Panc1 (cell line): ENCODE data around the gene CEP85L. TPM values are rescaled to one million over a fixed set of nuclear protein-coding genes. Genes with fewer than 3 reads are reported as not detected.

Experiments
- ATAC-seq: fragments of 200-7000 bp; cut with Tn5 transposase; 2 replicates; pipeline ENCODE4 v1.9.1; 2020; ENCODE audit warnings: mild to moderate bottlenecking, moderate library complexity
- BruUV-seq: library from RNA; stranded (reverse); fragments of 400-500 nt; replicated peaks from 2 replicates; lab custom pipeline; 2021; lab: Mats Ljungman, UMichigan
- CTCF ChIA-PET: fragments of 300-600 bp; sonication (Branson Sonifier 250); formaldehyde crosslinking; loops from one replicate; lab custom pipeline; 2022; ENCODE audit warnings: antibody characterized with exemption; lab: Charles Lee
- POLR2A ChIA-PET: fragments of 300-600 bp; sonication (Branson Sonifier 250); formaldehyde crosslinking; loops from one replicate; lab custom pipeline; 2022; ENCODE audit warnings: antibody characterized with exemption; lab: Charles Lee
- DNase-seq: peaks from one replicate; pipeline ENCODE4 v3.0.0-alpha.2; 2010; ENCODE audit warnings: low read depth, low spot score
- H3K27ac ChIP-seq: 2 replicates; pipeline ENCODE4 v1.5.1; 2011; ENCODE audit warnings: mild to moderate bottlenecking, low read length, inconsistent platforms
- H3K27me3 ChIP-seq: fragments of 200-500 bp; sonication (Bioruptor generic); 2 replicates; pipeline ENCODE4 v1.6.0; 2014; ENCODE audit warnings: low read length, inconsistent platforms; ENCODE audit not compliant: control insufficient read depth, insufficient read depth
- H3K36me3 ChIP-seq: fragments of 200-500 bp; sonication (Bioruptor generic); 2 replicates; pipeline ENCODE4 v1.5.1; 2014; ENCODE audit warnings: inconsistent platforms, mild to moderate bottlenecking, low read length, moderate library complexity; ENCODE audit not compliant: control insufficient read depth, insufficient read depth
- H3K4me1 ChIP-seq: 2 replicates; pipeline ENCODE4 v1.5.1; 2011; ENCODE audit warnings: inconsistent platforms, mild to moderate bottlenecking, low read length, moderate library complexity; ENCODE audit not compliant: control insufficient read depth, insufficient read depth
- H3K4me3 ChIP-seq, 2 experiments: 2 replicates each; pipeline ENCODE4 v1.5.1; 2011 to 2012; ENCODE audit warnings: low read depth in 2 of 2, low read length in 2 of 2, mild to moderate bottlenecking in 2 of 2, inconsistent platforms in 1 of 2, moderate library complexity in 1 of 2
- H3K9me3 ChIP-seq: fragments of 200-500 bp; sonication (Bioruptor generic); 2 replicates; pipeline ENCODE4 v1.5.1; 2014; ENCODE audit warnings: low read depth, mild to moderate bottlenecking, inconsistent platforms, low read length, moderate library complexity; ENCODE audit not compliant: control insufficient read depth, insufficient read depth
- POLR2AphosphoS5 ChIP-seq: IDR thresholded peaks from 2 replicates; pipeline ENCODE4 v1.6.1; 2012; ENCODE audit warnings: mild to moderate bottlenecking, low read depth, low read length, moderate library complexity
- SIN3A ChIP-seq: IDR thresholded peaks from 2 replicates; pipeline ENCODE4 v1.6.1; 2012; ENCODE audit warnings: low read depth, mild to moderate bottlenecking, low read length, moderate library complexity, borderline replicate concordance; ENCODE audit not compliant: insufficient read depth
- TCF7L2 ChIP-seq: IDR thresholded peaks from 2 replicates; pipeline ENCODE4 v1.6.1; 2011; ENCODE audit warnings: mild to moderate bottlenecking, low read depth, low read length, inconsistent platforms
- in situ Hi-C: cut with HindIII; loops from 2 replicates; pipeline ENCODE4 v1.10.0; 2016; ENCODE audit warnings: low sequenced_read_pairs, low pct_unique_long_range_greater_than_20kb
- intact Hi-C: fragments of 100-400 bp; cut with micrococcal nuclease; formaldehyde crosslinking; loops from one replicate; pipeline ENCODE4 v1.10.0; 2022; ENCODE audit not compliant: unreplicated experiment
- total RNA-seq: library from RNA; stranded (reverse); gene quantifications from one replicate; pipeline ENCODE4 v1.2.1, GENCODE V29; 2021; ENCODE audit not compliant: unreplicated experiment
- TF ChIP-seq, protein P1 (sequence below), 2 experiments: IDR thresholded peaks; 2 replicates each; pipeline ENCODE4 v1.6.1; 2011 to 2012; ENCODE audit warnings: low read depth in 2 of 2, control low read depth in 1 of 2, low read length in 1 of 2, mild to moderate bottlenecking in 1 of 2, moderate library complexity in 1 of 2; ENCODE audit not compliant: insufficient read depth in 1 of 2
- TF ChIP-seq, protein P2 (sequence below): fragments of 450-650 bp; IDR thresholded peaks from 2 replicates; pipeline ENCODE4 v1.5.1; 2017; ENCODE audit warnings: mild to moderate bottlenecking

CEP85L gene
- total RNA-seq, 1 experiment from 2014 or later = 6.7 TPM

DNA sequence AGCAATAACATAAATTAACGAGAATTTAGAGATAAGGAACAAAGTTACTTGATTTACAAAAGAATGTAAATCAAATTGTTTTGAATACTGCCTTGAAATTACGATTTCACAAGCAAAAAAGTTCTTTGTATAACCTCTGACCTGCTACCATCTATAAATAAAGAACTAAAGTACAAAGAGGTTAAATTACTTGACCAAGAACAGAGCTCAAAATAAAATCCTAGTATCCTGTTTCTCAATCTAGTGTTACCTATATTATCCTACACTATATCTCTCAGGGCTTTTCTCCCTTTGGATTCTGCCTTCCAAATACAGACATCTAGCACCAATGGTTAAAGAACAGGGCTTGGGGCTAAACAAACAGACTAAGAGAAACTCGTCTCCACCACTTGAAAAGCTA, 59.5 kb downstream of the CEP85L start:
- Histone ChIP-seq H3K27me3 (no peaks in the 10 kb centered on the region), H3K27ac (no peak overlapping the region), H3K9me3 (no peaks in the 10 kb centered on the region), H3K4me1 (no peaks in the 10 kb centered on the region; the same call in 1 of the 2 replicates), H3K4me3 (no peak overlapping the region), H3K36me3 (no peaks in the 10 kb centered on the region)
- BruUV-seq = no TSS peak
- no peak for ATAC-seq
- ChIA-PET POLR2A (no interaction called here), CTCF (no interaction called here)
- intact Hi-C loops = no loop called here
- in situ Hi-C loops = no loop called here
- no peak for DNase-seq
- no peak for TF ChIP-seq POLR2AphosphoS5
- TF ChIP-seq SIN3A = no peak
- TF ChIP-seq, protein P1, sequence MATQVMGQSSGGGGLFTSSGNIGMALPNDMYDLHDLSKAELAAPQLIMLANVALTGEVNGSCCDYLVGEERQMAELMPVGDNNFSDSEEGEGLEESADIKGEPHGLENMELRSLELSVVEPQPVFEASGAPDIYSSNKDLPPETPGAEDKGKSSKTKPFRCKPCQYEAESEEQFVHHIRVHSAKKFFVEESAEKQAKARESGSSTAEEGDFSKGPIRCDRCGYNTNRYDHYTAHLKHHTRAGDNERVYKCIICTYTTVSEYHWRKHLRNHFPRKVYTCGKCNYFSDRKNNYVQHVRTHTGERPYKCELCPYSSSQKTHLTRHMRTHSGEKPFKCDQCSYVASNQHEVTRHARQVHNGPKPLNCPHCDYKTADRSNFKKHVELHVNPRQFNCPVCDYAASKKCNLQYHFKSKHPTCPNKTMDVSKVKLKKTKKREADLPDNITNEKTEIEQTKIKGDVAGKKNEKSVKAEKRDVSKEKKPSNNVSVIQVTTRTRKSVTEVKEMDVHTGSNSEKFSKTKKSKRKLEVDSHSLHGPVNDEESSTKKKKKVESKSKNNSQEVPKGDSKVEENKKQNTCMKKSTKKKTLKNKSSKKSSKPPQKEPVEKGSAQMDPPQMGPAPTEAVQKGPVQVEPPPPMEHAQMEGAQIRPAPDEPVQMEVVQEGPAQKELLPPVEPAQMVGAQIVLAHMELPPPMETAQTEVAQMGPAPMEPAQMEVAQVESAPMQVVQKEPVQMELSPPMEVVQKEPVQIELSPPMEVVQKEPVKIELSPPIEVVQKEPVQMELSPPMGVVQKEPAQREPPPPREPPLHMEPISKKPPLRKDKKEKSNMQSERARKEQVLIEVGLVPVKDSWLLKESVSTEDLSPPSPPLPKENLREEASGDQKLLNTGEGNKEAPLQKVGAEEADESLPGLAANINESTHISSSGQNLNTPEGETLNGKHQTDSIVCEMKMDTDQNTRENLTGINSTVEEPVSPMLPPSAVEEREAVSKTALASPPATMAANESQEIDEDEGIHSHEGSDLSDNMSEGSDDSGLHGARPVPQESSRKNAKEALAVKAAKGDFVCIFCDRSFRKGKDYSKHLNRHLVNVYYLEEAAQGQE (IDR thresholded peaks at IDR 0.05; ENCODE audit: insufficient read depth in 1 of 2, low read depth in 2 of 2, low read length in 1 of 2) = no peak
- TF ChIP-seq TCF7L2 = no peak
- TF ChIP-seq, protein P2, sequence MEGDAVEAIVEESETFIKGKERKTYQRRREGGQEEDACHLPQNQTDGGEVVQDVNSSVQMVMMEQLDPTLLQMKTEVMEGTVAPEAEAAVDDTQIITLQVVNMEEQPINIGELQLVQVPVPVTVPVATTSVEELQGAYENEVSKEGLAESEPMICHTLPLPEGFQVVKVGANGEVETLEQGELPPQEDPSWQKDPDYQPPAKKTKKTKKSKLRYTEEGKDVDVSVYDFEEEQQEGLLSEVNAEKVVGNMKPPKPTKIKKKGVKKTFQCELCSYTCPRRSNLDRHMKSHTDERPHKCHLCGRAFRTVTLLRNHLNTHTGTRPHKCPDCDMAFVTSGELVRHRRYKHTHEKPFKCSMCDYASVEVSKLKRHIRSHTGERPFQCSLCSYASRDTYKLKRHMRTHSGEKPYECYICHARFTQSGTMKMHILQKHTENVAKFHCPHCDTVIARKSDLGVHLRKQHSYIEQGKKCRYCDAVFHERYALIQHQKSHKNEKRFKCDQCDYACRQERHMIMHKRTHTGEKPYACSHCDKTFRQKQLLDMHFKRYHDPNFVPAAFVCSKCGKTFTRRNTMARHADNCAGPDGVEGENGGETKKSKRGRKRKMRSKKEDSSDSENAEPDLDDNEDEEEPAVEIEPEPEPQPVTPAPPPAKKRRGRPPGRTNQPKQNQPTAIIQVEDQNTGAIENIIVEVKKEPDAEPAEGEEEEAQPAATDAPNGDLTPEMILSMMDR = no peak

- intact Hi-C loops = no loop called here
These were observed 61.6 kb downstream of the CEP85L start for GRCh38 chr6:118589649-118590365.

More at GRCh38 chr6:118589649-118590365, 61.6 kb downstream of the CEP85L start:
- TF ChIP-seq SIN3A (no peak), TCF7L2 (no peak), POLR2AphosphoS5 (no peak)
- TF ChIP-seq, protein P1 (IDR thresholded peaks at IDR 0.05; ENCODE audit: insufficient read depth in 1 of 2, low read depth in 2 of 2, low read length in 1 of 2) = no peak
- TF ChIP-seq, protein P2 = no peak
- CTCF ChIA-PET = no interaction called here
- Histone ChIP-seq H3K27ac (no peak overlapping the region), H3K4me1 (no peaks in the 10 kb centered on the region; the same call in 1 of the 2 replicates), H3K4me3 (no peak overlapping the region), H3K36me3 (no peaks in the 10 kb centered on the region), H3K27me3 (no peaks in the 10 kb centered on the region), H3K9me3 (no peaks in the 10 kb centered on the region)
- no peak for ATAC-seq
- DNase-seq = no peak
- POLR2A ChIA-PET = no interaction called here
- in situ Hi-C loops = no loop called here
- no TSS peak for BruUV-seq
